GM12891 (cell line): ENCODE measurements around the gene MRPL10.

Experiments
- DNase-seq: peaks from one replicate; pipeline ENCODE4 v3.0.0; 2011; ENCODE audit warnings: low spot score; ENCODE audit not compliant: insufficient read length
- FAIRE-seq: peaks from 2 replicates; lab custom pipeline; 2011; peaks lifted over from hg19 to GRCh38; lab: Jason Lieb, UNC
- PAX5 ChIP-seq: IDR thresholded peaks from 2 replicates; pipeline ENCODE4 v1.6.1; 2011; ENCODE audit warnings: low read length, moderate library complexity, mild to moderate bottlenecking; ENCODE audit not compliant: insufficient read depth, severe bottlenecking
- POLR2A ChIP-seq: IDR thresholded peaks from 2 replicates; pipeline ENCODE4 v1.6.1; 2011; ENCODE audit warnings: low read depth, low read length, control low read depth
- POLR2AphosphoS5 ChIP-seq: IDR thresholded peaks from 2 replicates; pipeline ENCODE4 v1.6.1; 2011; ENCODE audit warnings: low read depth, low read length, control low read depth
- POU2F2 ChIP-seq: IDR thresholded peaks from 2 replicates; pipeline ENCODE4 v1.6.1; 2011; ENCODE audit warnings: low read depth, mild to moderate bottlenecking, control low read depth, low read length, moderate library complexity
- SPI1 ChIP-seq: IDR thresholded peaks from 2 replicates; pipeline ENCODE4 v1.6.1; 2011; ENCODE audit warnings: low read depth, low read length, control low read depth
- TAF1 ChIP-seq: IDR thresholded peaks from 2 replicates; pipeline ENCODE4 v1.6.1; 2011; ENCODE audit warnings: low read depth, low read length, control low read depth

Gene MRPL10

GRCh38 chr17:47801176-47801765 is 30.1 kb downstream of the MRPL10 start:
- DNase-seq = peak; percentile 2
- TF ChIP-seq TAF1 = no peak
- TF ChIP-seq POU2F2 = no peak
- TF ChIP-seq POLR2A = no peak
- no peak for TF ChIP-seq PAX5
- no peak for TF ChIP-seq SPI1
- no peak for TF ChIP-seq POLR2AphosphoS5
- FAIRE-seq = no peak

DNA sequence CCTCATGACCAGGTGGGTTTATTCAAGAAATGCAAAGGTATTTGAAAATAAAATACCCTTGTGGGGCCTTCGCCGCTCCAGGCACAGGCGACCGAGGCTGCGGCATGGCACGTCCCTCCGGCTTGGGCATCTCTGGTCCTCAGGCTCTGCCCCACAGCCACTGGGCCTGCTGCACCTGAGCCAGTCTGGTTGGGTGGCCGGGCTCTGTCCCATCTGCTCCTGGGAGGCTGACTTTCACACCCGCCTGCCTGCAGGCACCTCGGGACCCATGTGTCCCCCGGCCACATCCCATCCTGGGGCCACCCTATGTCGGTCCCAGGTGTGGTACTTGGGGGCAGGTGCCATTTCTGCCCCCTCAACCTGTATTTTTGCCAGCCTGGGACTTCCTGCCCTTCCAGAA is 30.7 kb downstream of the MRPL10 start:
- no peak for DNase-seq
- no peak for TF ChIP-seq TAF1
- TF ChIP-seq PAX5 = no peak
- no peak for TF ChIP-seq POLR2AphosphoS5
- TF ChIP-seq POU2F2 = no peak
- no peak for TF ChIP-seq POLR2A
- TF ChIP-seq SPI1 = no peak
- FAIRE-seq = no peak

GRCh38 chr17:47797797-47798196 is 33.5 kb downstream of the MRPL10 start:
- no peak for TF ChIP-seq POU2F2
- TF ChIP-seq POLR2A = no peak
- no peak for TF ChIP-seq SPI1
- TF ChIP-seq TAF1 = no peak
- DNase-seq = no peak
- FAIRE-seq = no peak

DNA sequence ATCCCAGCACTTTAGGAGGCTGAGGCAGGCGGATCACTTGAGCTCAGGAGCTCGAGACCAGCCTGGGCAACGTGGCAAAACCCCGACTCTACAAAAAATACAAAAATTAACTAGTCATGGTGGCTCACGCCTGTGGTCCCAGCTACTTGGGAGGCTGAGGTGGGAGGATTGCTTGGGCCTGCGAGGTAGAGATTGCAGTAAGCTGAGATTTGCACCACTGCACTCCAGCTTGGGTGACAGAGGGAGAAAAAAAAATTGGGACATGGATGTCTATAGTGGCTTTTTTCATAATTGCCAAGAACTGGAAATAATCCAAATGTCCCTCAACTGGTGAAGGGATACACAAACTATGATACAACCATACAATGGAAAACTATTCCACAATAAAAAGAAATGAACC is 38.4 kb downstream of the MRPL10 start:
- no peak for FAIRE-seq
- no peak for DNase-seq
- no peak for TF ChIP-seq POLR2A

DNA sequence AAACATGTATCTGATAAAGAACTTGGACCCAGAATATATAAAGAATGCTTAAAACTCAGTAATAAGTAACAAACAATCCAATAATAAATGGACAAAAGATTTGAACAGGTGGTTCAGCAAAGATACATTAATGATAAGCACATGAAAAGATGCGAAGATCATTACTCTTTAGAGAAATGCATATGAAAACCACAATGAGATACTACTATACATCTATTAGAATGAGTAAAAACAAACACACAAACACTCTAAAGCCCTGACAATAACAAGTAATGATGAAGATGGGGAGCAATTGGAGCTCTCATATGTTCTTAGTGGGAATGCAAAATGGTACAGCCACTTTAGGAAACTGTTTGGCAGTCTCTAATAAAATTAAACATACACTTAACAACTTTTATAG is 38.9 kb downstream of the MRPL10 start:
- no peak for TF ChIP-seq POU2F2
- no peak for TF ChIP-seq TAF1
- TF ChIP-seq POLR2A = no peak
- FAIRE-seq (no peak), DNase-seq (no peak)

DNA sequence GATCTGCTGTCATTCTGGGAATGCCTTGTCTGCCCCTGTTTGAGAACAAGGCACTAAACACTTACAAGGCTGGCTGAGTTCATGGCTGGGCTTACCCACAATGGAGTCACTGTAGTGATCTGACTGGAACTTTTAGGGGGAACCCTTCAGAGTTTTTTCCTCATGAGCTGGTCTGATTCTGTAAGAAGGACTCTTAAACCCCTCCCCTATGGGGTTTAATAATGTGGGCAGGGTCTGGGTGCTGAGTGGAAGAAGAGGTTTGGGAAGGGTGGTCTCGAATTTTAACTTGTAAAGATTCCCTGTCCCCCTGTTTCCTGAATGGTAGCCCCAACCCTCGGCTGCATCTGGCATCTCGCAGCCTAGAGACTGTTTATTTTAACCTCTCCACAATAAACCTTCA is 40.3 kb downstream of the MRPL10 start:
- FAIRE-seq = no peak
- TF ChIP-seq POU2F2 (no peak), POLR2A (no peak), SPI1 (no peak), PAX5 (no peak), TAF1 (no peak), POLR2AphosphoS5 (no peak)

DNA sequence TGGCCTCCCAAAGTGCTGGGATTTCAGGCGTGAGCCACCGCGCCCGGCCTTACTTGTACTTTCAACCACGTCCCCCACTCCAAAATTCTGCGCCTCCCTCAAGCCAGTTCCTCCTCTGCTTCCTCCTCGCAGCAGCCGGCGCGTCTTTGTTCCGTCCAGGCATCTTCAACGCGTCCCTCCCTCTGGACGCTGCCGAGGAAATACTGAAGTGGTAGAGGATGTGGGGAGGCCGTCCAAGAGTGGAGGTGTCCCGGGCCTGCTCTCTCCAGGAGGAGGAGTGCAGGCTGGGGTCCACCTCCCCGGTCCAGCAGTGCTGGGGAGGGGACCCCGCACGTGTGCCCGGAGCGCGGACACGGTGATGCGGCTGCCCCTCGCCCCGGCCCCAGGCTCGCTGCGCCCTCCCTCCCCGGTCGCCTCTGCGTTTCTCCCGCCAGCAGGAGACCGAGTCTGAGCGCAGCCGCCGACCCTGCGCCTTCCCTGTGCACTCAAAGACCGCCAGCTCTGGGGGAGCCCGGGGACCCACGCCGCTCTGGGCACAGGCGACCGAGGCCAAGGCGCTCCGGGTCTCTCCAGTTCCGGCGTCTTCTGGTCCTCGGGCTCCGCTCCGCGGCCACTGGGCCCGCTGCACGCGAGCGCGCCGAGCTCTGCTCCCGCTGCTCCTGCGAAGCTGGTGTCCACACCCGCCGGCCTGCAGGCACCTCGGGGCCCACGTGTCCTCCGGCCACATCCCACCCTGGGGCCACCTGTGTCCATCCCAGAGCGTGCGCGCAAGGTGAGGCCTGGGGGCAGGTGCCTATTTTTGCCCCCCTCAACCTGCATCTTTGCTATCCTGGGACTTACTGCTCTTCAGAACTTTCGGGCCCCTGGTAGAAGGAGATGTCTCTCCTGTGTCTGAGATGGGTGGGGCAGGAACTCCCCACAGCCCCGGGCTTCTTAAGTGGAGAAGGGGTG is 41.5 kb downstream of the MRPL10 start:
- no peak for TF ChIP-seq POU2F2
- no peak for TF ChIP-seq PAX5
- no peak for TF ChIP-seq TAF1
- TF ChIP-seq SPI1 = no peak
- no peak for TF ChIP-seq POLR2A
- TF ChIP-seq POLR2AphosphoS5 = no peak
- DNase-seq (no peak), FAIRE-seq (no peak)

More for the DNA sequence above, 40.3 kb downstream of the MRPL10 start:
- DNase-seq = no peak

- DNase-seq (no peak), FAIRE-seq (no peak)
- TF ChIP-seq POLR2A (no peak), POU2F2 (no peak), SPI1 (no peak), POLR2AphosphoS5 (no peak), PAX5 (no peak), TAF1 (no peak)
These were observed 45.7 kb downstream of the MRPL10 start for GRCh38 chr17:47785538-47786123.

DNA sequence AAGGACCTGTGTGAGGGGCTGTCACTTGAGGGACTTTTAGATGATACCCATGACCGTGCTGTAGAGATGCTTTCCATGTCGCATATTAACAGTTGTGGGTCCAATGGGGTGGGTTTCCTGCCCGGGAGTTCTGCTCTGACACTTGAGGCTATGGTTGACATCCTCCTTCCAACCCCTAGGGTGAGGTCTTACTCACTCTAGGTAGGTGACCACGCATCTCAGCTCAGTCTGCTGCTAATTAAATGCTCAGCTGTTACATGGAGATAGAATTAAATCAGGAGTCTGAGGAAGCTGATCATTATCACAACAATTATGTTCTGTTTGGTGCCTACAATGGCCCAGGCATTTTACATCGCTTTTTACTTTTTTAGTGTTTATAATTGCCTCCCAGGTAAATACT is 49.9 kb downstream of the MRPL10 start:
- no peak for FAIRE-seq
- TF ChIP-seq SPI1 = no peak
- no peak for TF ChIP-seq POLR2A
- no peak for TF ChIP-seq TAF1
- TF ChIP-seq POLR2AphosphoS5 = no peak
- no peak for TF ChIP-seq POU2F2
- no peak for TF ChIP-seq PAX5
- no peak for DNase-seq

GRCh38 chr17:47778184-47778635 is 53.1 kb downstream of the MRPL10 start:
- no peak for TF ChIP-seq POU2F2
- DNase-seq (no peak), FAIRE-seq (no peak)
